Putamen (tissue), 1 donor: ENCODE results near the gene DNAJB9.
A peak's percentile ranks its signal among the peaks of the same experiment; 100 is the strongest.

Source experiments
- DNase-seq: peaks from one replicate; pipeline ENCODE4 v3.0.0-alpha.2; 2016; ENCODE audit warnings: low spot score

Gene DNAJB9

GRCh38 chr7:108568801-108569380, 783 bp upstream of the DNAJB9 start:
- no peak for DNase-seq

DNA sequence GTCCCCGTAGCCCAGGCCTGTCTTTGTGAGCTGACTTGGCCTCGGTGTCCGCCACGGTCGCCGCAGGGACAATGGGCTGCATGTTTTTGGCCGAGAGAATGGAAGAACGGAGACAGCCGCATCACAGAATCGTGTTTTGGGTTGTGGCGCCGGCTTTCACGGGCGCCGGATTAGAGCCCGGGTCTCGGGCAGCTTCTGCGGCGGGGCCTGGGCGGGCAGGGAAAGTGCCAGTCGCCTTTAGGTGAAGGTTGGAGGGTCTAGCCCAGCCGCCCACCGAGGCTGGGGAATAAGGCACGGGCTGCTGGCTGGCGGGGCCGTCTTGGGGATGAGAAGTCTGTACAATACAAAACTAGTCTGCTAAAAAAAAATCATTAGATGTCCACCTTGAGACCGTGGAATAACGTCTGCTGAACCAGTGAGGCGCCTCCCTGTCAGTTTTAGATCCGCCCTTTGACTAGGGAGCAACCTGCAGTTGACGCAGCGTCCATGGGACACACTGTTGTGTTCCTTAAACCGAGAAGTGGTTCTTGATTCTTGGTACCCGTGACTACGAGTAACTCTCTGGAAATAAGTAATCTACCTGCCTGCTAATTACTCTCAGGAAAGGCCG, 577 bp downstream of the DNAJB9 start:
- peak; percentile 16 for DNase-seq

DNA sequence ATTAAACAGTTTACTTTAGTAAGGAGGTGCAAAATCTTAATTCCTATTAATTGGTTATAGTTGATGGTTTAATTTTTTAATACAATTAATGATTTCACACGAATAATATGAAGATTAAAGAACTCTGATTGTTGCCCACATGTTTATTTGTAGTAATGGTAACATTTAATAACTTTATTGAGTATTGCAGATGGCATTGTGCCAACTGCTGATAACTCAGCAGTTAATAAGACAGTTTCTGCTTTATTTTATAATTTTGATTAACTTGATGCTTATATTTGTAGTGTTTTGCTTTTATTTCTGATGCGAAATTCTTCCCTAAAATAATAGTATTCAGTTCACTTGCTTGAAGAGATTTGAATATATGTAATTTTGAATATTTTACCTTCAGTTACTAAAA, 2.8 kb downstream of the DNAJB9 start:
- DNase-seq: no peak

GRCh38 chr7:108575156-108575555, 5.5 kb downstream of the DNAJB9 start:
- no peak for DNase-seq

- no peak for DNase-seq
Measured at GRCh38 chr7:108576116-108576515, 6.4 kb downstream of the DNAJB9 start.

- DNase-seq: no peak
Measured at GRCh38 chr7:108578937-108579336, 9.3 kb downstream of the DNAJB9 start.

DNA sequence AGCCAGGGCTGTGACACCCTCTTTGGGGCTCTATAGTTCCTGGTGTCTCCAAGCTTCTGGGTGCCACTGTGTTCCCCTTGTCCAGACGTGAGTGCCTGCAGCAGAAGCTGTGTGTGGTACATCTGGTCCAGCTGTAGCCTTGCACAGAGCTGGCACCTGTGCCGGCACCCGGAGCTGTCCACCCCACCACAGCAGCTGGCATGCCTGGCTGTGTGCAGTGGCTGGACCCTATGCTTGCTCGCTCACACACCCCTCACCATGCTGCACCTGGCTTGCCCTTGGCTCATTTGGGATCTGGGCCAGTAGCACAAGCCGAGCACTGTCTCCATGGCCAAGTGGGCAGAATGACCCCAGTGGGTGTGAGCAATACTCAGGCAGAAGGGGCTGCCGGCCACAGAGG, 10.6 kb downstream of the DNAJB9 start:
- DNase-seq: no peak

DNA sequence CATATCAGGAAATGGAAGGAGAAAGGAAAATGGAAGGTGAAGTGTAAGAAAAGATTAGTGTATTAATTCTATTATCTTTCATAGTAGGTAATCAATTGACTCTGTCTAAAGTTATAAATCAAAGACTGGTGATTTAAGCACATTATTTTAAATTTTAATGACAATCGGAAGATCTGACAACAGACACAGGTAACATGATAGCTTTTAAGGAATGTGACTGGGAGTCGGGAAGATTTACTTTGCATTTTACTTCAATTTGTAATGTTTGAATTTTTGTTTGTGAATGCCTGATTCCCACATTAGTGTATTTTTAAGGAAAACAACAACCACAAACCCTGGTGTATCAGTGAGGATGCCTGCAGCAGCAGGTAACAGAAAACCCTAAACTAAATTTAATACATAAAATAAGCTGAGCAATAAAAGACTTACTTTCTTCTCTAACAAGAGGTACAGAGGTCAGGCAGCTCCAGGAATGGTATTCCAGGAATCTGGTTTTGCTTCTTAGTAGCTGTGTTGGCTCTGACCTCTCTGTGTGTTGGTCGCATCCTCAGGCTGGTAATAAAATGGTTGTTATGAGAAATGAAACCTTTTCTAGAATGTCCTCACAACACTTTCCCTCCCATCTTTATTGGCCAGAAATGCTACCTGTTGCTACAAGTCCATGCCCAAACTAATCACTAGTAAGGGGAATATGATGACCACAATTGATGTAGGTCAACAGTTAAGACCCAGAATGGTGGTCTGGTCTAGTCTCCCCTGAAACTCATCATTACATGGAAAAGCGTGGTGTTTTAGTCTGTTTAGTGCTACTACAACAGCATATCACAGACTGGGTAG, 12.2 kb downstream of the DNAJB9 start:
- no peak for DNase-seq

- DNase-seq: no peak
Measured at GRCh38 chr7:108584211-108584610, 14.5 kb downstream of the DNAJB9 start.

GRCh38 chr7:108585843-108586242, 16.2 kb downstream of the DNAJB9 start:
- no peak for DNase-seq

DNA sequence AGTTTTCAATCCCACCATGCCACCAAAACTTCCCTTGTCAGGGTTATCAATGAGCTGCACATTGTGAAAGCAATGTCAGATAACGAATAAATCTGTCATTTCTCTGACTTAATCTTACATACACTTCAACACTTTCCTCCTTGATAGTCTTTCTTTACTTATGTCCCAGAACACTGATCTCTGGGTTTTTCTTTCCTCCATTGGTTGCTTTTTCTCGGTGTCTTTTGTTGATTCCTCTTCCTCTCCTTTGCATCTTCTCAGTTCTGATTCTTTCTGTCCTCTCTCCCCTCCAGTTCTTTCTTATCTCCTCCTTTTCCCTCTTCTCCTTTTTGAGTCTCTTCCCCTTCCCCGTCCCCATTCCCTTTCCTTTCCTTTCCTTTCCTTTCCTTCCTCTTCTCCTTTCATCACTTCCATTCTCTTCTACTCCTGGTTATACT, 16.6 kb downstream of the DNAJB9 start:
- no peak for DNase-seq

DNA sequence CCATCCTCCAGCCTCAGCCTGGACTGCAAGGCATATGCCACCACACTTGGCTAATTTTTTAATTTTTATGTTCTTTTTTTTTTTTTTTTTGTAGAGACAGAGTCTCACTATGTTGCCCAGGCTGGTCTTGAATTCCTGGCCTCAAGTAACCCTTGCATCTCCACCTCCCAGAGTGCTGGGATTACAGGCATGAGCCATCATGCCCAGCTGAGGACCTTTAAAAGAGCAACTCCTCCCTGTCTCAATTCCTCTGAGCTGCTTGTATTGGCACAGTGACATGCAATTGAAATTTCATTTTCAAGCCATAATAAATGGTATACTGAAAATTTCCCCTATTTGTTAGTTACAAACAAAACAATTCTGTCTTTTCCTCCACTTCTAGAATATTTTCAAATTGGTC, 19.5 kb downstream of the DNAJB9 start:
- no peak for DNase-seq

GRCh38 chr7:108589874-108590273, 20.2 kb downstream of the DNAJB9 start:
- DNase-seq: no peak

DNA sequence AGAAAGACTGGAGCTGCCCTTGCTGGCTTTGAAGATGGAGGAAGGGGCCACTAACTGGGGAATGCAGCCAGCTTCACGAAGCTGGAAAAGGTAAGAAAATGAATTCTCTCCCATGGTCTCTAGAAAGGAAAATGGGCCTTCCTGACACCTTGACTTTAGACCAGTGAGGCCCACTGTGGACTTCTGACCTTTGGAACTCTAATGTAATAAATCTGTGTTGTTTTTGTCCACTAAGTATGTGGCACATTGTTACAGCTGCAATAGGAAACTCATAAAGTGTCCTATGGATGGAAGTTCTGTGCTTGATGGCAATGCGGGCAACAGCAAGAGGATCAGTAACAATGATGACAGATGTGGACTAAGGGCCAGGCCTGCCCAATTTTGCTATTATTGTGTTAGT, 20.9 kb downstream of the DNAJB9 start:
- no peak for DNase-seq

DNA sequence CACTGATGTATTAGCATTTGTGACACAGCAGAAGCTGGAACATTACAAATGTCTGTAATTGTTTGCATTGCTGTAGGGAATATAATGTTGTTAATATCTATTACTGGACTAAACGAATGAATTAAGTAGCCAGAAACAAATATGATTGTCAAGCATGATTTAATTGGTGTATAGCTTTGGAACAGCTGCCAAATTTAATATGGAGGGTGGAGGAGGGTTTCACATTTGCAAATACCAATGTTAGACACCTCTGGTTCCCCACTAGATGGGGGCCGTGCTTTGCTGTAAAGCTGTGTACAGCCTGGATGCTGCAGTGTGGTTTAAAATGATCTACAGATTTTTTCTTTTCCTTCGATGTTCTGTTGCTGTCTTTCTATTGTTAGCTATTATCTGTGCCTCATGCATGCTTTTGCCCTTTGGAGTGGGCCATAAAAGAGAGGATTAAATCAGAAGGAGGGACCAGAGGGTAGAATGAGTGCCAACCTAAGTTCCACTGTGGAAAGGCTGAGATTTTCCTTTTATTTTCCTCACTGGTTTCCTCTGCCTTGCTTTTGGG, 23.1 kb downstream of the DNAJB9 start:
- peak; percentile 42 for DNase-seq

DNA sequence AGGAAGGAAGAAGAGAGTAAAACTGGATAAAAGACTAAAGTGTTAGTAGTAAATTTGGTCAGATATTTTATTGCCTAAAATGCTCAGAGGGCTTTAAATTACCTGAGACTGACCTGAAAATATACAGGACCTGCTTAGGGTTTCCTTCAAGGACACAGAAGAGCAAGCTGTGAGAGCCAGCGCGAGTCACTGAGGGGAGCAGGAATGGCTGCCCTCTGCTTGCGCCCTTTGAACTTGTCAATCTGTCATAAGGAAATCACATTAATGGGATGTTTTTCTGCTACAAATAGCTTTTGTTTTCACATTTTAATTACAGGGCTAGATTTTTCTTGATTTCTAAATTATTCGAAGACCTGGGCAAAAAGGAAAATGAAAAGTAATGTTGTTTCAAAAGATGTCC, 26.9 kb downstream of the DNAJB9 start:
- DNase-seq: no peak

DNA sequence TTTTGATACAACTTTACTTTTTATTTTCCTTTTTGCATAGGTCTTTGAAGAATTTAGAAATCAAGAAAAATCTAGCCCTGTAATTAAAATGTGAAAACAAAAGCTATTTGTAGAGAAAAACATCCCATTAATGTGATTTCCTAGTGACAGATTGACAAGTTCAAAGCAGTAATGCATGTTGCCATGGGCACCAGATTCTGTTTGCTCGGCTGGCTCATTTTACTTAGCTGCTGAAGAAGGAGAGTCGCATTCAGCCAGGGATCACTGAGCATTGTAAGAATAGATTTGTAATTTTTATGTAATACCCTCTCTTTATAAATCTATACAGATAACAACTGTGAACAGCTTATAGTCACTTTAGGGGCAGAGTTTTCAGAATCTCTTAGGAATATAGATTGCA, 28.5 kb downstream of the DNAJB9 start:
- no peak for DNase-seq

- no peak for DNase-seq
Measured at GRCh38 chr7:108598914-108599580, 29.4 kb downstream of the DNAJB9 start.

- DNase-seq: no peak
Measured at GRCh38 chr7:108600399-108600798, 30.7 kb downstream of the DNAJB9 start.

GRCh38 chr7:108603656-108604306, 34.1 kb downstream of the DNAJB9 start:
- DNase-seq: no peak

DNA sequence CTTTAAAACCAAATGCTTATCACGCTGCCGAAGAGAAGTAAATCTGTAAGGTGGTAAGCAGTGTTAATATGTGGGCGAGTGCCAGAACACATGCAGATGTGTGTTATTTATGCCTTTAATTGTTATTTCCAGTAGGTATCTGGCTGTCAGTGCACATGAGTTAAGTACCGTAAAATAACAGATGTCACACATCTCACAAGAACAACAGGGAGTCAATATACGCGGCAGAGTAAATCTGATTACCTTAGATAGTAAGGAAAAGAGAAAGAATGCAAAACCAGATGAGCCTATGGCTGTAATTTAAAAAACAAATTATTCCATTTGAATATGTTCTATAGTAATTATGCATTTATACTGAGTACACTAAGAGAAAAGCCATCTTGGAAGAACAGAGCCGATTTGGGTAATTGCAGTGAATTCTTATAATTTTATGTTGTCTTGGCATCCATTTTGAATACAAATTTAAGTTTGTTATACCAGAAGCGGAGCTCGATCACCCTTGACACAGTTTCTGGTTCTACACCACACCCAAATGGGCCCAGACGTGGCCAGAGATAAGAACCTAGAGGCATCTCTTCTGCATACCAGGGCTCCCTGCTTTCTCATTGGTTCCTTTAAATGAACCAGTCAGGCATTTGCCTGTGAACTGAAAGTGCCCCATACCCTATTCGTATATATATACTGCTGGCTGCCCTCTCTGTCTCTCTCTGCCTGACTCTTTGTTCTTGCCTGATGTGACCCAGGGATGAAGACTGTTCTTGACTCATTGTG, 34.8 kb downstream of the DNAJB9 start:
- no peak for DNase-seq
